Measurements from ENCODE around the gene CCDC83.

The CCDC83 gene

GRCh38 chr11:85967457-85967856 is 112.3 kb downstream of the CCDC83 start:
- Histone ChIP-seq H3K4me3 (ENCODE audit: low read length) (no peak overlapping the region), H3K9me3 (ENCODE audit: control insufficient read depth, low read depth, low read length) (no peaks in the 10 kb centered on the region), H3K4me1 (ENCODE audit: control insufficient read depth, low read depth, low read length) (no peaks in the 10 kb centered on the region), H3K9ac (ENCODE audit: low read length) (no peak overlapping the region), H3K27me3 (ENCODE audit: control insufficient read depth, insufficient read depth, low read length) (no peaks in the 10 kb centered on the region), H3K36me3 (ENCODE audit: control insufficient read depth, low read depth, low read length) (peaks cover 13% of the 10 kb centered on the region), H3K27ac (ENCODE audit: low read length) (no peak overlapping the region)
